ENCODE results near the gene MVB12B.

DNA sequence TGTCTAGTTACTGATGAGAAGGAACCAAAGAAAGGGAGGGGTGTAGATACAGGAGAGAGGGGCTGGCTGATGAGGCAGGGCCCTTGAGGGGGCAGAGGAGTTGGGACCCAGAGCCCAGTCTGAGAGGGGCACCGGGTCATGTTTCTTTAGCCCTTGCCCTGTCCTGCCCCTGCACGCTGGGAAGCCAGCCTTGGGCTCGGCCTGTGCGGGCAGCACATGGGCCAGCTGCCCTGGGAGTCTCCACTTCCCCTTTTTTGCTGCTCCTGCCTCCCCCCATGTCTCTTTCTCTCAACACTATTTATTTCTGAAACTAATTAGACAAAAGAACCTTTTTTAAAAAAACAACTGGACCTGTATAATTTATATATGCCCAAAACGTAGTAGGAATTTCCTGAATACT, 20.5 kb downstream of the MVB12B start:
- no peak for TF ChIP-seq POLR2A (IDR thresholded peaks at IDR 0.05)
- TF ChIP-seq, protein P1, sequence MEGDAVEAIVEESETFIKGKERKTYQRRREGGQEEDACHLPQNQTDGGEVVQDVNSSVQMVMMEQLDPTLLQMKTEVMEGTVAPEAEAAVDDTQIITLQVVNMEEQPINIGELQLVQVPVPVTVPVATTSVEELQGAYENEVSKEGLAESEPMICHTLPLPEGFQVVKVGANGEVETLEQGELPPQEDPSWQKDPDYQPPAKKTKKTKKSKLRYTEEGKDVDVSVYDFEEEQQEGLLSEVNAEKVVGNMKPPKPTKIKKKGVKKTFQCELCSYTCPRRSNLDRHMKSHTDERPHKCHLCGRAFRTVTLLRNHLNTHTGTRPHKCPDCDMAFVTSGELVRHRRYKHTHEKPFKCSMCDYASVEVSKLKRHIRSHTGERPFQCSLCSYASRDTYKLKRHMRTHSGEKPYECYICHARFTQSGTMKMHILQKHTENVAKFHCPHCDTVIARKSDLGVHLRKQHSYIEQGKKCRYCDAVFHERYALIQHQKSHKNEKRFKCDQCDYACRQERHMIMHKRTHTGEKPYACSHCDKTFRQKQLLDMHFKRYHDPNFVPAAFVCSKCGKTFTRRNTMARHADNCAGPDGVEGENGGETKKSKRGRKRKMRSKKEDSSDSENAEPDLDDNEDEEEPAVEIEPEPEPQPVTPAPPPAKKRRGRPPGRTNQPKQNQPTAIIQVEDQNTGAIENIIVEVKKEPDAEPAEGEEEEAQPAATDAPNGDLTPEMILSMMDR (IDR thresholded peaks at IDR 0.05 in 8 of 11, conservative IDR thresholded peaks at IDR 0.05 in 3 of 11) = no peak
